Effector CD8-positive, alpha-beta T cell (primary cell): ENCODE data around the gene TCOF1.

Source experiments
- DNase-seq: peaks from one replicate; lab custom pipeline; 2025; lab: John Stamatoyannopoulos, UW

Gene TCOF1

GRCh38 chr5:150349681-150350275 is 7.7 kb upstream of the TCOF1 start:
- no peak for DNase-seq

DNA sequence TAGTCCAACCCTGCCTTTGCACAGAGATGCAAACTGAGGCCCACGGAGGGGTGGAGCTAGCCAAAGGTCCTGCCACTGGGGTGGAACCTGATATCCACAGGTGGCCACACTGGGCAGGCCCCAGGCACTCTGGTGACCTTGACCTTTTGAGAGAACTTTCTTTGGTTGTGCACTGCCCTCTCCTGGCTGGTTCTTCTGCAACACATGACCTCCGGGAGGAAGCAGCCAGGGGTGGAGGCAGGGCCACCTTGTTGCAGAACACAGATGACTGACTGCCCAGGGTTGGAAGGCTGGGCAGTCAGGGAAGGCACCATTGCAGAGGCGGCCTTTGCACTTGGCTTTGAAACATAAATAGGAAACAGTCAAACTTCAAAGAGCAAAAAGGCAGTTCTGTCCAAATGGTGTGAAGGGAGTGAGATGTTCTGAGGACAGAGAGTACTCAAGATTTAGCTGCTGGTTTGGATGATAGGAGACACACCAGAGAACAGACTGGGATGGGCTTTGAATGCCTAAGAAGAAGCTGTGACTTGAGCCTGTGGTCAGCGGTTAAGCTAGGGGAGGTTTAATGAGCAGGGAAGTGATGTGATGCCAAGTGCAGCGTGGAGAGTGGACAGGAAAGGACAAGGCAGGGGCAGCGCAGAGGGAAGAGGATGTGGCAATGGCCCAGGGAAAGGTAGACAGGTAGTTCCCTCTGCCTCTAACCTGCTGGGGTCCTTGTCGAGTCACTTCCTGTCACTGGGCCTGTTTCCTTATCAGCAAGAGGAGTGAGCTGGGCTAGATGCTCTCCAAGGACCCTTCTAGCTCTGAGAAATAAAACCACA is 6.8 kb upstream of the TCOF1 start:
- DNase-seq: no peak

DNA sequence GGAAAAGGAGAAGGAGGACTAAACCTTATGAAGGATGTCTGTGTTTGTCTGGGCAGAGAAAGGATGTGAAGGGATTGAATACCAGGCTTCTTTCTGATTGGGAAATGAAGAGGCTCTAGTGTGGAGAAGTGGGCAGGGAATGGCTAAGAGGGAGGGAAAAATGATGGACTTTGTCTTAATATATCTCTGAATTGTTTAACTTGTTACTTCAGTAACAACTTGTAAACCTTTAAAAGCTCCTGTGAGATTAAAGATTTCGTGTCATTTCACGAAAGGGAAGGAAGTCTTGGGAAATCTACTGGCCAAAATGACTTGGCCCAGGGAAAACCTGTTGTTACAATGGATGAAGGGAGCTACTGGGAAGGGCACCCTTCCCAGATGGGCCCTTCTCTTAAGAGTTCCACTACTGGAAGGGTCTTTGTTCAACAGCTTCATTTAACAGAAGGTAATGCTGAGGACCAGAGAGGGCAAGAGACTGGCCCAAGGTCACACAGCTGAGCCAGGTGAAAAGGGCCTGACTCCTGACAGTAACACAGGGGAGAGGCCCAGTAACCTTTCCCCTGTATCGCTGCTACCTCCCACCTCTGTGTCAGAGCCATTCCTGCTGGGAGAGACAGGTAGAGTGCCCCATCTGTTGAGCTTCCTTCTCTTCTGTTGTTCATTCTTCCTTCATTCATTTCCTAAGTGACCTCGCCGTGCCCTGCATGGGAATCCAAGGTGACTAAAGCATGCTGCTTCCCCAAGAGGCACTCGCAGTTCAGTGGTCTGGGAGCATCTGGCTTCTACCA is 5.1 kb upstream of the TCOF1 start:
- no peak for DNase-seq

- DNase-seq: no peak
These were observed 4.3 kb upstream of the TCOF1 start for GRCh38 chr5:150353032-150353675.

DNA sequence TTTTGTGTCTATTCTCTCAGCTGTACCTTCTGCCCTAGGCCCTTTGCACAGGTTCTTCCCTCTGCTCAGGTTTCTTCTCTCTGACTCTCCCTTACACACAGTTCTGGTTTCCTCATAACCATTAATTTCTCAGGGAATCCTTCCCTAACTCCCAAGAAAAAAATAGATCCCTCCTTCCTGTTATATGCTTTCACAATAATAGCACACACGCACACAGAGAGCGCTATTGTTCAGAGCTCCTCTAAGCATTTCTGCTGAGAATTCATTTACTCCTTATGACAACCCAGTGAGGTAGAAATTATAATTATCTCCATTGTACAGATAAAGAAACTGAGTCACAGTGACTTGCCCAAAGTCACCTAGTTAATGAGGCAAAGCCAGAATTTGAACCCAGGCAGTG is 1.7 kb upstream of the TCOF1 start:
- no peak for DNase-seq

- DNase-seq: no peak
These were observed 762 bp upstream of the TCOF1 start for GRCh38 chr5:150356575-150357294.

GRCh38 chr5:150358261-150359095 is 981 bp downstream of the TCOF1 start:
- DNase-seq: no peak

DNA sequence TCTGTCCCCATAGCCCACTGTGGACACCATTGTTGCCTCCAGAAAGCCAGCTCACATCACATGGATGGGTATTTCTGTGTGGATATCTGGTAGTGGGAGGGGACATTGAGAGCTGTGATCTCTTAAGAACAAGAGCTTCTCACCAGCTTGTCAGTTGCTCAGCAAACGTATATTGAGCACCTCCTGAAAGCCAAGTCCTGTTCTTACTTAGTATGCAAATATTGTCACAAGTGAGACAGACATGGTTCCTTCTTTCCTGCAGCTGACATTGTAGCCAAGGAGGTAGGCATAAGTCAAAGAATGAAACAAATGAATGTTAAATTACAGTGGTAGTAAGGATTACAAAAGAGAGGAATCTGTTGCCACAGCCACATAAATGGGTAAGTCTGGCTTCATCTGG is 3.8 kb downstream of the TCOF1 start:
- DNase-seq: no peak

- DNase-seq: no peak
These were observed 5.7 kb downstream of the TCOF1 start for GRCh38 chr5:150363185-150363584.

DNA sequence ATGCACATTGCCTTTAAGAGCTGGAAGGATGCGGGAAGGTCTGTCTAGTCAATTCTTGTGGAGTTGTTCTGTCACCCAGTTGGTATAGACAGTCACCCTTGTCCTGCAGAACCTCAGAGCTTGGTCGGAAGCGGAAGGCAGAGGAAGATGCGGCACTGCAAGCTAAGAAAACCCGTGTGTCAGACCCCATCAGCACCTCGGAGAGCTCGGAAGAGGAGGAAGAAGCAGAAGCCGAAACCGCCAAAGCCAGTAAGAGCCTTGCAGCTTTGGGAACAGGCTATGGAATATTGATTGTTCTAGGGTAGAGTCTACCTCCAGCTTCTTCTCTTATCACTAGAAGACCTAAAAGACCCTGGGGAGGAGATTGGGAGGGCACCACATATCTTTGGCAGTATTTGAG is 6.5 kb downstream of the TCOF1 start:
- DNase-seq: no peak

DNA sequence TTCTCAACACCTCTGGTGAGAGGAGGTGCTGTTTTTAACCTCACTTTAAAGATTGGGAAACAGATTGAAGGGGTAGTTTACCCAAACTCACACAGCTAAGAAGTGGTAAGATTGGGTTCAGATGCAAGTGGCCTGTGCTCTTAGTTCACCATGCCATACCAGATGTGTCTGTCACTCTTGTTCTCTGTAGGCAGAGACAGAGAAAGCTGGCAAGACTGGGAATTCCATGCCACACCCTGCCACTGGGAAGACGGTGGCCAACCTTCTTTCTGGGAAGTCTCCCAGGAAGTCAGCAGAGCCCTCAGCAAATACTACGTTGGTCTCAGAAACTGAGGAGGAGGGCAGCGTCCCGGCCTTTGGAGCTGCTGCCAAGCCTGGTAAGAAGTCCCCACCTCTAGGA is 11.0 kb downstream of the TCOF1 start:
- no peak for DNase-seq

DNA sequence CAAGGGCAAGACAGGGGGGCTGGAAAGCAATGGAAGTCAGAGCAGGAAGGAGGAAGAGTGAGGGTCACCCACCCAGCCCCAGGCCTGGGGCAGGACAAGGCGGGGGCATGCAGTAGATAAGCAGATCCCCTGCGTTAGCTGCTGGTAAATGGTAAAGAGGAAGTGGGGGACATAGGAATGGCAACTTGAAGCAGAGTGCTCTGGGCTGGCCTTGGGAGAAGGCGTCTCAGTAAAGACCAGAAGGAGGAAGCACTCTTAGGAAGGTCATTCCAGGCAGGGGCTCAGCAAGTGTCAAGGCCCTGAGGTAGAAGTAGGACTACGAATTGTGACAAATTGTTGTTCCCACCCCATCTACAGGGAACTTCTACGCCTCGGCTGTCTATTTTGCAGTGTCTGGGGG is 15.1 kb downstream of the TCOF1 start:
- DNase-seq: no peak

- DNase-seq: no peak
These were observed 17.2 kb downstream of the TCOF1 start for GRCh38 chr5:150374651-150375050.

DNA sequence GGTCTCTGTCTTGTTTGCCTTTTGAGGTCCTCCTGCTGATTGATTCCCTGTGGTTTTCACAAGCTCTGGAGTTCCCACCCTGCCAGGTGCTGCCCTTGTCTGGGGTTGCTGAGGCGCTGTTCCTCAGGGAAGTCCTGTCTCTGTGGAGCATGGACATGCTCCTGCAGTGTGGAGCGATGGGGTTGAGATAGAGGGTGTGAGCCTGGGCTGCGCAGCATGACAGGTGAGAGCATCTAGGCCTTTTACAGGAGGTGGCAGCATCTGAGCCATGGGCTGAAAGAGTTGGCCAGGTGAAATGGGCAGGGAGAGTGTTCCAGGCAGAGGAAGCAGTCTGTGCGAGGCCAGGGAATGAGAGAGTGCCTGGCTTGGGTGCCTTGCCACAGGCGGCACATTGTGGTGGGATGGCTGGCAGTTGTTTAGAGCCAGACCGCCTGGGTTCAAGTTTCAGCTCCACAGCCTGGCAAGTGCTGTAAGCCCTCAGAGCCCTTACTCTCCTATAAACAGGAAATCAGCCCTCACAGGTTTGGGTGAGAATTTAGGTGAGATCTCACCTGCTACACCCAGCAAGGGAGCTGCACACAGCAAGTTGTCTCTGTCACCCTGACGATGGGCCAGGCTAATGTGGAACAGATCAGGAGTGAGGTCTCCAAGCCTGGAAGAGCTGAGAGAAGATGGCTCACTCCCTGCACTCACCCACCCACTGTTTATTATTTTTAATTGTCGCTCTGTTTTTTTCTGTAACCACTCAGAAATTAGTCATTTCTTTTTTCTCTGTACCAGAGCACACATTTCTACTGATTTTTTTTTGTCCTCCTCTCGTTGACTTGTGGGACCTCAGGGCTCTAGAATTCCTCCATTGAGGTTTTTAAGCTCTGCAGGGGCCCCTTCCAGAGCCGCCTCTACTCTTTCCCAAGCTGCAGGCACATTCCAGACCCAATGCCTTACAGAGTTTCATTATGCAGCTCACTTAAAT is 19.6 kb downstream of the TCOF1 start:
- DNase-seq: no peak

DNA sequence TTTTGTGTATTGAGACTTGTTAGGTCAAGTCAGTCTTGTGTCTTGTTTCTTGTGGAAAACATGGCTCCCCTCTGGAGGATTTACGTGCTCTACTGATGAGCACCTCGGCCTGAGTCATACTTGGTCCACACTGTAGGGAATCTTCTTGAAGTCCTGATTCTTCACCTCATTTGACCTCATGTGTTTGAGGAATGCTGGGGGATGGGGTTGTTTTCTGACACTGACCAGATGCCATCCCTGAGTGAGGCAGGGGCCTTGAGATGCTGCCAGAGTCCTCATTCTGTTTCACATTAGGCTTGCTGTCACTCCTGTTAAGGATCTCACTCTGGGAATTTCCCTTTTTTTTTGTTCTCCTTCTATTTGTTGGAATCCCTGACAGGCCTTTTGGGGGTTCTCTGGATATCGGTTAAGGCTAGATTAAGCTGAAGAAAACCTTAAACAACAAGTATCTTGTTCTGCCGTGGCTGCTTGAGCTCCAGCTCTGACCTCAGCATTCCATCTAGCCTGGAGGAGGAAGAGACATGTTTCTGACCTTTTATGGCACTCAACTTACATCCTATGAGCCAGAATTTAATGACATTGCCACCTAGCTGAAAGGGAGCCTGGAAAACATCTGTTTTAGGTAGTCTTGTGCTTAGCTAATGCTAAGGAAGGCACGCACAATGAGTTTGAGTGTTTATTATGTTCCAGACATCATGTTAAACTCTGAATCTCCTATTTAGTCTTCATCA is 20.6 kb downstream of the TCOF1 start:
- no peak for DNase-seq

DNA sequence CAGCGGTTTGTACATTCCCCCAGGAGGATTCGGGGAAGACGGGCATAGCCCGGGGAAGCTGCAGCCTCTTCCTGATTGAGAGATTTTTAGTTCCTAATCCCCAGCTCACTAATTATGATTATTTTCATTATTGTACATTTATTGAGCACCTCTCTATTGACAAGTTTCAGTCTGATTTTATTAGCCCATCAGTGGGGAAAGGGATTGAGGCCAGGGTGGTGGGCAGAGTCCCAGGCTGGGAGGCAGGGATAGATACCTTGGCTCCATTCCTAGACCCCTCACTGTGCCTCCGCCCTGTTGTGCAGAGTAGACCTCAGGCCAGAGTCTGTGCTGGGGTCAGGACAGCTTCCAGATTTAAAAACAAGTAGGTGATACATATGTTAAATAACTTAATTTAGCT is 27.2 kb downstream of the TCOF1 start:
- no peak for DNase-seq

GRCh38 chr5:150386024-150386855 is 28.7 kb downstream of the TCOF1 start:
- no peak for DNase-seq
